Chondrocyte (in vitro differentiated cells): ENCODE data around the gene DFFB. TPM values are rescaled to one million over a fixed set of nuclear protein-coding genes. Genes with fewer than 3 reads are reported as not detected.
A peak's percentile ranks its signal among the peaks of the same experiment; 100 is the strongest.

Experiments used
- DNase-seq: peaks from one replicate; pipeline ENCODE4 v3.0.0; 2021; ENCODE audit warnings: mixed read lengths, low spot score
- H3K27ac Mint-ChIP-seq: one replicate; pipeline ENCODE4 v1.8.0; 2021; ENCODE audit warnings: mild to moderate bottlenecking, moderate library complexity, mixed read lengths; ENCODE audit not compliant: unreplicated experiment
- H3K27me3 Mint-ChIP-seq: 2 replicates; pipeline ENCODE4 v1.8.0; 2021; ENCODE audit warnings: low read depth, mixed read lengths
- H3K36me3 Mint-ChIP-seq: 2 replicates; pipeline ENCODE4 v1.8.0; 2021; ENCODE audit warnings: low read depth, mixed read lengths
- H3K4me1 Mint-ChIP-seq: 2 replicates; pipeline ENCODE4 v1.8.0; 2021; ENCODE audit warnings: low read depth, mild to moderate bottlenecking, mixed read lengths
- H3K4me3 Mint-ChIP-seq: one replicate; pipeline ENCODE4 v1.8.0; 2021; ENCODE audit warnings: mild to moderate bottlenecking, moderate library complexity, mixed read lengths; ENCODE audit not compliant: unreplicated experiment
- H3K9me3 Mint-ChIP-seq: 2 replicates; pipeline ENCODE4 v1.8.0; 2021; ENCODE audit warnings: low read depth, mixed read lengths
- total RNA-seq: library from RNA; stranded (reverse); gene quantifications from 3 replicates; pipeline ENCODE4 v1.2.1, GENCODE V29; 2021
- TF ChIP-seq, protein P1 (sequence below): fragments of 200-600 bp; sonication (generic); IDR thresholded peaks from 2 replicates; pipeline ENCODE4 v1.5.0; 2021; ENCODE audit warnings: antibody characterized with exemption, mild to moderate bottlenecking, moderate library complexity

Gene DFFB
- total RNA-seq, 1 donor from 2014 or later, result 8.2 TPM

DNA sequence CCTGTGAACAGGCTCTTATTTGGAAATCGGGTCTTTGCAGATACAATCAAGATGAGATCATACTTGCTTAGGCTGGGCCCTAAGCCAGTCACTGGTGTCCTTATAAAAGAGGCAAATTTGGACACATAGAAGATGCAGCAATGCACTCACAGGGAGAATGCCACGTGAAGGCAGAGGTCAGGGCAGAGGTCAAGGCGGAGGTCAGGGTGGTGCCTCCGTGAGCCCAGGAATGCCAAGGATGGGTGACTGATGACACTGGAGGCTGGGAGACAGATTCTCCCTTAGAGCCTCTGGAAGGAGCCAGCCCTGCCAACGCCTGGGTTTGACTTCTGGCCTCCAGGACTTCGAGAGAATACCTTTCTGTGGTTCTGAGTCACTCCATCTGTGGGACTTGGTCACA is 65.6 kb downstream of the DFFB start:
- H3K9me3 Mint-ChIP-seq, result no peaks in the 10 kb centered on the region
- TF ChIP-seq, protein P1, sequence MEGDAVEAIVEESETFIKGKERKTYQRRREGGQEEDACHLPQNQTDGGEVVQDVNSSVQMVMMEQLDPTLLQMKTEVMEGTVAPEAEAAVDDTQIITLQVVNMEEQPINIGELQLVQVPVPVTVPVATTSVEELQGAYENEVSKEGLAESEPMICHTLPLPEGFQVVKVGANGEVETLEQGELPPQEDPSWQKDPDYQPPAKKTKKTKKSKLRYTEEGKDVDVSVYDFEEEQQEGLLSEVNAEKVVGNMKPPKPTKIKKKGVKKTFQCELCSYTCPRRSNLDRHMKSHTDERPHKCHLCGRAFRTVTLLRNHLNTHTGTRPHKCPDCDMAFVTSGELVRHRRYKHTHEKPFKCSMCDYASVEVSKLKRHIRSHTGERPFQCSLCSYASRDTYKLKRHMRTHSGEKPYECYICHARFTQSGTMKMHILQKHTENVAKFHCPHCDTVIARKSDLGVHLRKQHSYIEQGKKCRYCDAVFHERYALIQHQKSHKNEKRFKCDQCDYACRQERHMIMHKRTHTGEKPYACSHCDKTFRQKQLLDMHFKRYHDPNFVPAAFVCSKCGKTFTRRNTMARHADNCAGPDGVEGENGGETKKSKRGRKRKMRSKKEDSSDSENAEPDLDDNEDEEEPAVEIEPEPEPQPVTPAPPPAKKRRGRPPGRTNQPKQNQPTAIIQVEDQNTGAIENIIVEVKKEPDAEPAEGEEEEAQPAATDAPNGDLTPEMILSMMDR, result no peak
- no peaks in the 10 kb centered on the region for H3K4me1 Mint-ChIP-seq
- H3K4me3 Mint-ChIP-seq, result no peak overlapping the region
- peaks cover 40% of the 10 kb centered on the region for H3K27me3 Mint-ChIP-seq
- H3K27ac Mint-ChIP-seq, result no peak overlapping the region
- H3K36me3 Mint-ChIP-seq, result no peaks in the 10 kb centered on the region
- no peak for DNase-seq

DNA sequence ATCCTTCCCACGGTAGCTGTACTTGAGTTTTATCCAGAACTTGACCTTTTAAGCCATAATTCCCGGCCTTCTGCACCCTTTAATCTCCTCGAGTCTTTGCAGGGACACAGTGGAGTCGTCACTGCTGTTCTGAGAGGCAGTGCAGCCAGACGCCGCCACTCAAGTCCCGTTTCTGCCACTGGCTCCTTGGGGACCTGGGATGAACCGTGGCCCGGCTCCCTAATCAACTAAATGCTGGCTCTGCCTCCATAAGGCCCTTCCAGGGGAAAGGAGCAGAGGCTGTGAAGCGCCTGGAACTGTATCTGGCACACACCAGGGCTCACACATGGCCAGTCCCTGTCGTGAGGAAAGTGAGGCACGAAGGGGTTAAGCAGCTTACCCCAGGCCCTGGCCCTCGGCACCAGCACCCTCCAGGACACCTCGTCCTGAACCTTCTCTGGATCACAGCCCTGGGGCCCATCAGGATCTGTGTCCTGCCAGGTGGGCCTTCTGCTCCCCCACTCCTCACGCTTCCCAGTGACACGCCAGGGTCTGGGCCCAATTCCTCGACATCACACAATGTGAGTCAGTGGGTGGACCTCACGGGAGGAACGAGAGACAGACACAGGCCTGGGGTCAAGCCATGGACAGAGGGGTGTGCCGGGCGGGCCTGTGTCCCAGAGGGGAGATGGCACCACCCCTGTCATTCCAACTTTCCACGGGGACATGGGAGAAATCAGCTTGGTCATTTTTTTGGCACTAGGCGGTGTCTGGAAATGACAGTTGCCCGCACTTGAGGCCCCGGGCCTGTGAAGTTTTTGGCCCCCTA is 66.3 kb downstream of the DFFB start:
- H3K36me3 Mint-ChIP-seq, result no peaks in the 10 kb centered on the region
- TF ChIP-seq, protein P1, result no peak
- peak; percentile 86 for DNase-seq
- no peaks in the 10 kb centered on the region for H3K4me1 Mint-ChIP-seq
- H3K27ac Mint-ChIP-seq, result no peak overlapping the region
- H3K9me3 Mint-ChIP-seq, result no peaks in the 10 kb centered on the region
- H3K27me3 Mint-ChIP-seq, result peaks cover 35% of the 10 kb centered on the region
- H3K4me3 Mint-ChIP-seq, result no peak overlapping the region

DNA sequence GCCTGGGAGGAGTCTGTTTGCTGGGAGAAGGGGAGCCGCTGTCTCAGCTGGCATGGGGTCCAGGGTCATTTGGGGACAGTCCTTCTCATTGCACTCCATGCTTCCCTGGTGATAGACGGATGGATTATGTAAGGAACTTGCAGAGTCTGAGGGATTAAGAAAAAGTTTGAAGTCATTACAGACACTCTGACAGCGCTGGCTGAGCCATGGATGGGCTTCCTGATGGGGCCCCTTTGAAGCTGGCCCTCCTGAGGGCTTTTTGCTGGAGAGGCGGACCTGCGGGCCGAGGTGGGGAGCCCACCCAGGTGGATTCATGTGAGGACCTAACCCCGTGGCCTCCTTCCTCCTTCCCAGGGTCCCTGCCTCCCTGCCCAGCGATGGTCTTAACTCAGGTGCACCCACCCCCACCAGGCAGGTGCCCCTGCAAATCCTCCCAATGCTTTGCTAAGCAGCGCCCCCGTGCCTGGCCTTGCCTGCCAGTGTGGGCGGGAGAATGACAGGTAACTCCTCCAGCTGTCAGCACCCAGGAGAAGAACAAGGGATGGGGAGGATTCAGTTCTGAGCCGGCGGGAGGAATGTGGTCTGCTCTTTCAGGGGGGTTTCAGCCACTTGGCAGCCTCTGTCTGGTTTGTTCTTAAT is 67.0 kb downstream of the DFFB start:
- Mint-ChIP-seq H3K27me3 (peaks cover 31% of the 10 kb centered on the region), H3K36me3 (no peaks in the 10 kb centered on the region), H3K4me1 (no peaks in the 10 kb centered on the region), H3K27ac (no peak overlapping the region), H3K9me3 (no peaks in the 10 kb centered on the region), H3K4me3 (no peak overlapping the region)
- TF ChIP-seq, protein P1, result no peak
- DNase-seq, result peak; percentile 82

DNA sequence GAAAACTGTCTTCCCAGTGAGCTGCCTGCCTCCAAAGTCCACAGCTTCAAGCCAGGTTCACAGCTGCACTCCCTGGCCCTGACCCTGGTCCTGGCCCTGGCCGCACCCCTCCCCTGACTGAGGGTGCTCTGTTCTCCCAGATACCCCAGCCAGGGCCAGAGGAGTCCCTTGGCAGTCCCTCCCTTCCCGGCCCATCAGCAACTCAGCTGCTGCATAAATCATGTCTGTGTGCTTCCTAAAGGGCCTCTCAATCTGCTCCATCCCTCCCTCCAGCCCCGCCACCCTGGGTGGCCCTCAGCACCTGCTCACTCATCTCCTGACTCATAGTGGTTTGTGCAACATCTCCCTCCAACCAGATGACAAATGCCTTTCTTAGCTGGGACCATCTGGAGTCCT is 67.5 kb downstream of the DFFB start:
- Mint-ChIP-seq H3K27me3 (peaks cover 30% of the 10 kb centered on the region), H3K9me3 (no peaks in the 10 kb centered on the region), H3K4me3 (no peak overlapping the region), H3K4me1 (no peaks in the 10 kb centered on the region), H3K27ac (no peak overlapping the region), H3K36me3 (no peaks in the 10 kb centered on the region)
- TF ChIP-seq, protein P1, result no peak
- DNase-seq, result peak; percentile 42

DNA sequence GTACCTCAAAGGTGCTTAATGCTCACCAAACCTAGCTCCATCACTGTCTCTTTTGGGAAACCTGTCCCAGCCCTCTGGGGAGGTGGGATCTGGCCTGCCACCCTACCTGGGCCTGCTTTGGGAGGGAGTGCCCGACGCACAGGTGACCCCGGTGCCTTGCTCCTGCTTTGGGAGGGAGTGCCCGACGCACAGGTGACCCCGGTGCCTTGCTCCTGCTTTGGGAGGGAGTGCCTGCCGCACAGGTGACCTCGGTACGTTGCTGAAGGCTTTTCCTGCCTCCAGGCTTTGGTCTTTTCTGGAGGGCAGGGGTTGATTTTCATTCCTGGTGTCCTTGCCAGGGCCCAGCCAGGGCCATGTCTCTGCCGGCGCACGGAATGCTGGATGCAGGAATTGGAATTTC is 68.0 kb downstream of the DFFB start:
- Mint-ChIP-seq H3K9me3 (no peaks in the 10 kb centered on the region), H3K4me3 (no peak overlapping the region), H3K4me1 (no peaks in the 10 kb centered on the region), H3K36me3 (no peaks in the 10 kb centered on the region), H3K27me3 (peaks cover 30% of the 10 kb centered on the region), H3K27ac (no peak overlapping the region)
- TF ChIP-seq, protein P1, result no peak
- DNase-seq, result peak; percentile 46
